ENCODE data around the gene RUBCN.
"Not testable (repeated sequence)": the region's sequence is repeated elsewhere in the genome, so short reads cannot be mapped to it uniquely, and the experiment has no call there.

Gene RUBCN

GRCh38 chr3:197670361-197670760 is 66.3 kb downstream of the RUBCN start:
- Mint-ChIP-seq H3K9me3 (no peaks in the 10 kb centered on the region), H3K4me3 (no peak overlapping the region), H3K27me3 (ENCODE audit: low read depth) (peaks cover 3% of the 10 kb centered on the region), H3K27ac (no peak overlapping the region), H3K36me3 (ENCODE audit: low read depth) (peaks cover 31% of the 10 kb centered on the region), H3K4me1 (no peaks in the 10 kb centered on the region)
- no peak for TF ChIP-seq CTCF (IDR thresholded peaks at IDR 0.05; ENCODE audit: unreplicated experiment in 3 of 3)

- Mint-ChIP-seq H3K4me1 (no peaks in the 10 kb centered on the region), H3K27me3 (ENCODE audit: low read depth) (no peaks in the 10 kb centered on the region), H3K4me3 (no peak overlapping the region), H3K9me3 (no peaks in the 10 kb centered on the region), H3K27ac (no peak overlapping the region), H3K36me3 (ENCODE audit: low read depth) (peaks cover 11% of the 10 kb centered on the region)
- no peak for TF ChIP-seq CTCF (IDR thresholded peaks at IDR 0.05; ENCODE audit: unreplicated experiment in 3 of 3)
Observed at GRCh38 chr3:197667968-197668367, 68.7 kb downstream of the RUBCN start.

GRCh38 chr3:197667293-197667692 is 69.4 kb downstream of the RUBCN start:
- H3K27me3 Mint-ChIP-seq (ENCODE audit: low read depth); H3K27ac Mint-ChIP-seq; H3K9me3 Mint-ChIP-seq; H3K4me3 Mint-ChIP-seq; H3K4me1 Mint-ChIP-seq; H3K36me3 Mint-ChIP-seq (ENCODE audit: low read depth): not testable (repeated sequence)

GRCh38 chr3:197666221-197666842 is 70.4 kb downstream of the RUBCN start:
- not testable (repeated sequence) for H3K27me3 Mint-ChIP-seq (ENCODE audit: low read depth); H3K36me3 Mint-ChIP-seq (ENCODE audit: low read depth); H3K4me1 Mint-ChIP-seq; H3K4me3 Mint-ChIP-seq; H3K9me3 Mint-ChIP-seq; H3K27ac Mint-ChIP-seq

GRCh38 chr3:197665549-197665948 is 71.2 kb downstream of the RUBCN start:
- not testable (repeated sequence) for H3K9me3 Mint-ChIP-seq; H3K4me1 Mint-ChIP-seq; H3K36me3 Mint-ChIP-seq (ENCODE audit: low read depth); H3K4me3 Mint-ChIP-seq; H3K27ac Mint-ChIP-seq; H3K27me3 Mint-ChIP-seq (ENCODE audit: low read depth)

- not testable (repeated sequence) for H3K4me1 Mint-ChIP-seq; H3K27ac Mint-ChIP-seq; H3K27me3 Mint-ChIP-seq (ENCODE audit: low read depth); H3K36me3 Mint-ChIP-seq (ENCODE audit: low read depth); H3K9me3 Mint-ChIP-seq
- peak overlapping the region in 1 of 3 experiments; percentile 8 for H3K4me3 Mint-ChIP-seq
Observed at GRCh38 chr3:197665142-197665491, 71.6 kb downstream of the RUBCN start.

GRCh38 chr3:197664414-197665141 is 72.1 kb downstream of the RUBCN start:
- H3K4me1 Mint-ChIP-seq; H3K36me3 Mint-ChIP-seq (ENCODE audit: low read depth); H3K27me3 Mint-ChIP-seq (ENCODE audit: low read depth); H3K27ac Mint-ChIP-seq; H3K9me3 Mint-ChIP-seq: not testable (repeated sequence)
- peak overlapping the region in 2 of 3 experiments; percentile 16 to 27 for H3K4me3 Mint-ChIP-seq

GRCh38 chr3:197663367-197664140 is 73.2 kb downstream of the RUBCN start:
- H3K27me3 Mint-ChIP-seq (ENCODE audit: low read depth); H3K36me3 Mint-ChIP-seq (ENCODE audit: low read depth): not testable (repeated sequence)

GRCh38 chr3:197662352-197662751 is 74.4 kb downstream of the RUBCN start:
- H3K4me3 Mint-ChIP-seq, result peak overlapping the region in 1 of 3 experiments; percentile 7
- H3K4me1 Mint-ChIP-seq; H3K27ac Mint-ChIP-seq; H3K9me3 Mint-ChIP-seq; H3K36me3 Mint-ChIP-seq (ENCODE audit: low read depth); H3K27me3 Mint-ChIP-seq (ENCODE audit: low read depth): not testable (repeated sequence)

More at GRCh38 chr3:197663367-197664140, 73.2 kb downstream of the RUBCN start:
- not testable (repeated sequence) for H3K4me1 Mint-ChIP-seq, H3K4me3 Mint-ChIP-seq, H3K27ac Mint-ChIP-seq, H3K9me3 Mint-ChIP-seq

GRCh38 chr3:197661874-197662273 is 74.8 kb downstream of the RUBCN start:
- H3K4me1 Mint-ChIP-seq; H3K27me3 Mint-ChIP-seq (ENCODE audit: low read depth); H3K4me3 Mint-ChIP-seq; H3K9me3 Mint-ChIP-seq; H3K27ac Mint-ChIP-seq; H3K36me3 Mint-ChIP-seq (ENCODE audit: low read depth): not testable (repeated sequence)

- H3K9me3 Mint-ChIP-seq; H3K27ac Mint-ChIP-seq; H3K27me3 Mint-ChIP-seq (ENCODE audit: low read depth); H3K4me3 Mint-ChIP-seq; H3K4me1 Mint-ChIP-seq; H3K36me3 Mint-ChIP-seq (ENCODE audit: low read depth): not testable (repeated sequence)
Observed at GRCh38 chr3:197661234-197661834, 75.4 kb downstream of the RUBCN start.

- not testable (repeated sequence) for H3K27ac Mint-ChIP-seq; H3K36me3 Mint-ChIP-seq (ENCODE audit: low read depth); H3K4me3 Mint-ChIP-seq; H3K27me3 Mint-ChIP-seq (ENCODE audit: low read depth); H3K9me3 Mint-ChIP-seq; H3K4me1 Mint-ChIP-seq
Observed at GRCh38 chr3:197659701-197660100, 77.0 kb downstream of the RUBCN start.

- H3K27ac Mint-ChIP-seq; H3K36me3 Mint-ChIP-seq (ENCODE audit: low read depth); H3K4me3 Mint-ChIP-seq; H3K9me3 Mint-ChIP-seq; H3K27me3 Mint-ChIP-seq (ENCODE audit: low read depth); H3K4me1 Mint-ChIP-seq: not testable (repeated sequence)
Observed at GRCh38 chr3:197659144-197659543, 77.6 kb downstream of the RUBCN start.
